Adrenal gland (tissue), 5 donors: ENCODE results near the gene PRKG1.
"Not testable (repeated sequence)": the region's sequence is repeated elsewhere in the genome, so short reads cannot be mapped to it uniquely, and the experiment has no call there.

Experiments
- POLR2A ChIP-seq, 2 donors: fragments of 450-650 bp; IDR thresholded peaks; one replicate each; pipeline ENCODE4 v1.6.1; 2017; ENCODE audit warnings: antibody characterized with exemption in 2 of 2, mild to moderate bottlenecking in 2 of 2, moderate library complexity in 1 of 2
- TF ChIP-seq, protein P1 (sequence below), 6 experiments: fragments of 450-650 bp in 4 of 6; fragments of 200-600 bp in 2 of 6; sonication (generic) in 1 of 6; IDR thresholded peaks; 1 replicate in 5 of 6; 2 replicates in 1 of 6; pipeline versions ENCODE4 v1.5.1 to v1.8.0; 2016 to 2021; ENCODE audit warnings: antibody characterized with exemption in 6 of 6, mild to moderate bottlenecking in 2 of 6, moderate library complexity in 1 of 6
- donor health status: DM: no; HTN: no; CAD: no.

DNA sequence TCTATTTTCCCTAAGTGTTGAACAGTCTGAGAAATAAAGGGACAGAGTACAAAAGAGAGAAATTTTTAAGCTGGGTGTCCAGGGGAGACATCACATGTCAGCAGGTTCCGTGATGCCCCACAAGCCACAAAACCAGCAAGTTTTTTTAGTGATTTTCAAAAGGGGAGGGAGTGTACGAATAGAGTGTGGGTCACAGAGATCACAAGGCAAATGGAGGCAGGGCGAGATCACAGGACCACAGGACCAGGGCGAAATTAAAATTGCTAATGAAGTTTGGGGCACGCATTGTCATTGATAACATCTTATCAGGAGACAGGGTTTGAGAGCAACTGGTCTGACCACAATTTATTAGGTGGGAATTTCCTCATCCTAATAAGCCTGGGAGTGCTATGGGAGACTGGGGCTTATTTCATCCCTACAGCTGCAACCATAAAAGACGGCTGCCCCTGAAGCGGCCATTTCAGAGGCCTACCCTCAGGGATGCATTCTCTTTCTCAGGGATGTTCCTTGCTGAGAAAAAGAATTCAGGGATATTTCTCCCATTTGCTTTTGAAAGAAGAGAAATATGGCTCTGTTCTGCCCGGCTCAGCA, 193.8 kb downstream of the PRKG1 start:
- TF ChIP-seq, protein P1, sequence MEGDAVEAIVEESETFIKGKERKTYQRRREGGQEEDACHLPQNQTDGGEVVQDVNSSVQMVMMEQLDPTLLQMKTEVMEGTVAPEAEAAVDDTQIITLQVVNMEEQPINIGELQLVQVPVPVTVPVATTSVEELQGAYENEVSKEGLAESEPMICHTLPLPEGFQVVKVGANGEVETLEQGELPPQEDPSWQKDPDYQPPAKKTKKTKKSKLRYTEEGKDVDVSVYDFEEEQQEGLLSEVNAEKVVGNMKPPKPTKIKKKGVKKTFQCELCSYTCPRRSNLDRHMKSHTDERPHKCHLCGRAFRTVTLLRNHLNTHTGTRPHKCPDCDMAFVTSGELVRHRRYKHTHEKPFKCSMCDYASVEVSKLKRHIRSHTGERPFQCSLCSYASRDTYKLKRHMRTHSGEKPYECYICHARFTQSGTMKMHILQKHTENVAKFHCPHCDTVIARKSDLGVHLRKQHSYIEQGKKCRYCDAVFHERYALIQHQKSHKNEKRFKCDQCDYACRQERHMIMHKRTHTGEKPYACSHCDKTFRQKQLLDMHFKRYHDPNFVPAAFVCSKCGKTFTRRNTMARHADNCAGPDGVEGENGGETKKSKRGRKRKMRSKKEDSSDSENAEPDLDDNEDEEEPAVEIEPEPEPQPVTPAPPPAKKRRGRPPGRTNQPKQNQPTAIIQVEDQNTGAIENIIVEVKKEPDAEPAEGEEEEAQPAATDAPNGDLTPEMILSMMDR (IDR thresholded peaks at IDR 0.05), result not testable (repeated sequence)
- not testable (repeated sequence) for TF ChIP-seq POLR2A (IDR thresholded peaks at IDR 0.05)
